WTC11 (cell line): ENCODE data around the gene KLC1. TPM values are rescaled to one million over a fixed set of nuclear protein-coding genes. Genes with fewer than 3 reads are reported as not detected.

Experiments used
- ATAC-seq: fragments of 200-7000 bp; cut with Tn5 transposase; 2 replicates; pipeline ENCODE4 v1.10.0; 2021; ENCODE audit warnings: mild to moderate bottlenecking, moderate library complexity
- CTCF ChIA-PET: fragments of 300-600 bp; sonication (Branson Sonifier 250); formaldehyde crosslinking; loops from one replicate; lab custom pipeline; 2021; ENCODE audit warnings: antibody characterized with exemption; lab: Charles Lee
- POLR2A ChIA-PET: fragments of 350-600 bp; sonication (Branson Sonifier 250); formaldehyde crosslinking; loops from one replicate; lab custom pipeline; 2021; ENCODE audit warnings: antibody characterized with exemption; lab: Charles Lee
- DNase-seq: peaks from one replicate; pipeline ENCODE4 v3.0.0; 2021; ENCODE audit warnings: low spot score
- H3K27ac Mint-ChIP-seq: 2 replicates; pipeline ENCODE4 v1.8.0; 2021; ENCODE audit warnings: mixed read lengths
- H3K27me3 Mint-ChIP-seq: 2 replicates; pipeline ENCODE4 v1.8.0; 2021; ENCODE audit warnings: low read depth, mild to moderate bottlenecking, moderate library complexity, mixed read lengths
- H3K36me3 Mint-ChIP-seq: 2 replicates; pipeline ENCODE4 v1.8.0; 2021; ENCODE audit warnings: mixed read lengths
- H3K4me1 Mint-ChIP-seq: 2 replicates; pipeline ENCODE4 v1.8.0; 2022; ENCODE audit warnings: mixed read lengths
- H3K4me3 Mint-ChIP-seq: 2 replicates; pipeline ENCODE4 v1.8.0; 2021; ENCODE audit warnings: mild to moderate bottlenecking, moderate library complexity, mixed read lengths
- H3K9me3 Mint-ChIP-seq: 2 replicates; pipeline ENCODE4 v1.8.0; 2021; ENCODE audit warnings: mixed read lengths
- CREM ChIP-seq: sonication (generic); formaldehyde crosslinking; IDR thresholded peaks from 2 replicates; pipeline ENCODE4 v1.8.1; 2022; ENCODE audit warnings: mild to moderate bottlenecking, missing genetic modification reagents, moderate library complexity
- FOXK1 ChIP-seq: sonication (generic); formaldehyde crosslinking; IDR thresholded peaks from 2 replicates; pipeline ENCODE4 v1.8.0; 2022; ENCODE audit warnings: mild to moderate bottlenecking, moderate library complexity, missing genetic modification reagents
- GTF2I ChIP-seq: fragments of 250-450 bp; sonication (Bioruptor Pico); conservative IDR thresholded peaks from 2 replicates; pipeline ENCODE4 v1.4.0; 2021; ENCODE audit warnings: mild to moderate bottlenecking
- IRF2 ChIP-seq: sonication (generic); formaldehyde crosslinking; IDR thresholded peaks from 2 replicates; pipeline ENCODE4 v1.8.0; 2022; ENCODE audit warnings: low read depth, missing genetic modification reagents, borderline replicate concordance
- NFATC4 ChIP-seq: fragments of 250-450 bp; sonication (Bioruptor Pico); IDR thresholded peaks from 2 replicates; pipeline ENCODE4 v1.9.0; 2021; ENCODE audit warnings: mild to moderate bottlenecking
- NR1H2 ChIP-seq: sonication (generic); formaldehyde crosslinking; IDR thresholded peaks from 2 replicates; pipeline ENCODE4 v1.9.0; 2021; ENCODE audit warnings: mild to moderate bottlenecking, moderate library complexity, missing genetic modification reagents
- RELA ChIP-seq: sonication (generic); formaldehyde crosslinking; IDR thresholded peaks from 2 replicates; pipeline ENCODE4 v1.8.1; 2022; ENCODE audit warnings: missing genetic modification reagents, mild to moderate bottlenecking, borderline replicate concordance
- SOX15 ChIP-seq: fragments of 250-450 bp; sonication (Bioruptor Pico); IDR thresholded peaks from 2 replicates; pipeline ENCODE4 v1.9.0; 2021; ENCODE audit warnings: mild to moderate bottlenecking
- TCF7 ChIP-seq: sonication (generic); formaldehyde crosslinking; IDR thresholded peaks from 2 replicates; pipeline ENCODE4 v1.8.0; 2022; ENCODE audit warnings: mild to moderate bottlenecking, low read depth, missing genetic modification reagents, moderate library complexity
- TEAD1 ChIP-seq: sonication (generic); formaldehyde crosslinking; IDR thresholded peaks from 2 replicates; pipeline ENCODE4 v1.8.0; 2022; ENCODE audit warnings: mild to moderate bottlenecking, missing genetic modification reagents
- TEAD4 ChIP-seq: sonication (generic); formaldehyde crosslinking; IDR thresholded peaks from 2 replicates; pipeline ENCODE4 v1.8.0; 2022; ENCODE audit warnings: mild to moderate bottlenecking, missing genetic modification reagents
- TP53 ChIP-seq: sonication (generic); formaldehyde crosslinking; IDR thresholded peaks from 2 replicates; pipeline ENCODE4 v1.8.1; 2023; ENCODE audit warnings: mild to moderate bottlenecking, missing genetic modification reagents
- ZNF232 ChIP-seq: sonication (generic); formaldehyde crosslinking; IDR thresholded peaks from 2 replicates; pipeline ENCODE4 v1.8.0; 2022; ENCODE audit warnings: mild to moderate bottlenecking, missing genetic modification reagents
- ZNF317 ChIP-seq: sonication (generic); formaldehyde crosslinking; IDR thresholded peaks from 2 replicates; pipeline ENCODE4 v1.8.1; 2023; ENCODE audit warnings: low read depth, mild to moderate bottlenecking, moderate library complexity, missing genetic modification reagents, borderline replicate concordance
- total RNA-seq: library from RNA; stranded (reverse); gene quantifications from 3 replicates; pipeline ENCODE4 v1.2.3, GENCODE V29; 2021
- TF ChIP-seq, protein P1 (sequence below): sonication (generic); formaldehyde crosslinking; IDR thresholded peaks from 2 replicates; pipeline ENCODE4 v1.8.1; 2023; ENCODE audit warnings: mild to moderate bottlenecking, missing genetic modification reagents, borderline replicate concordance
- TF ChIP-seq, protein P2 (sequence below): fragments of 250-450 bp; sonication (Bioruptor Pico); IDR thresholded peaks from 2 replicates; pipeline ENCODE4 v1.9.0; 2021; ENCODE audit warnings: mild to moderate bottlenecking
- TF ChIP-seq, protein P3 (sequence below): sonication (generic); formaldehyde crosslinking; IDR thresholded peaks from 2 replicates; pipeline ENCODE4 v1.8.0; 2023; ENCODE audit warnings: missing genetic modification reagents, mild to moderate bottlenecking, borderline replicate concordance
- TF ChIP-seq, protein P4 (sequence below): sonication (generic); formaldehyde crosslinking; IDR thresholded peaks from 2 replicates; pipeline ENCODE4 v1.8.1; 2023; ENCODE audit warnings: mild to moderate bottlenecking, moderate library complexity, missing genetic modification reagents
- TF ChIP-seq, protein P5 (sequence below): sonication (generic); formaldehyde crosslinking; IDR thresholded peaks from 2 replicates; pipeline ENCODE4 v1.8.1; 2022; ENCODE audit warnings: low read depth, mild to moderate bottlenecking, moderate library complexity, missing genetic modification reagents, borderline replicate concordance
- TF ChIP-seq, protein P6 (sequence below): fragments of 250-450 bp; sonication (Bioruptor Pico); IDR thresholded peaks from 2 replicates; pipeline ENCODE4 v1.9.0; 2021; ENCODE audit warnings: moderate library complexity, mild to moderate bottlenecking, inconsistent platforms, borderline replicate concordance

KLC1 gene
- total RNA-seq, 1 experiment from 2014 or later, result 171 TPM

DNA sequence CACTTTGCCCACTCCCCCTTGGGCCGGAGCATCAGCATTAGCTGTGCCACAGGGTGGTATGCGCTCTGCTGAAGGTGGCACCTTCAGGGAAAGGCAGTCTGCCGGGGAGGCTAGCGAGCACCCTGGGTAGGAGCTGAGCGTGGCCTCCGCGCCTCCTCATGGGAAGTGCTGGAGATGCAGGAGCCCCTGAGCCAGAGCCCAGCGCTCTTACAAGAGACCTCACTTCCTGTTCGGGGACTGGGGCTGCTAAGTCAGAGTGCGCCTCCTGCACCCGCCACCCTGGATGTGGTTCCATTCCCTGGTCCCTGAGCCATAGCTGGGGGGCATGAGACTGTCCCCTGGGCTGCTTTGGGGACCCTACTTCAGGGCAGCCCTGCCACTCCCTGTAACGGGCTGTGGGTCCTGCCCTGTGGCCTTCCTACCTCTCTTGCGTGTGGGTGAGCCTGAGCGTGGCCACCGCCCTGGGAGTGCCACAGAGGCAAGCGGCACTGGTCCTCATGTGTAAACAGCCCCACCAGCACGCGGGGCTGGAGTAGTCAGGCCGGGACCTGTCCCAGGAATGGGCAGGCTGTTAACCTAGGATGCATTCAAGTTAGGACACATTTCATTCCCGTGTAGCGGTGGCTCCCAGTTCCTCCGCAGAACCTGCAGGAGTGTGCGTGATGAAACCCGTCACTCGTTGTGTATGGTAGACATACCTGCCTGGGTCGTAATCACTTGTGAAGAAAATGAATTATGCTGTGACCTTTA is 46.9 kb upstream of the KLC1 start (continued):
- TF ChIP-seq, protein P1, sequence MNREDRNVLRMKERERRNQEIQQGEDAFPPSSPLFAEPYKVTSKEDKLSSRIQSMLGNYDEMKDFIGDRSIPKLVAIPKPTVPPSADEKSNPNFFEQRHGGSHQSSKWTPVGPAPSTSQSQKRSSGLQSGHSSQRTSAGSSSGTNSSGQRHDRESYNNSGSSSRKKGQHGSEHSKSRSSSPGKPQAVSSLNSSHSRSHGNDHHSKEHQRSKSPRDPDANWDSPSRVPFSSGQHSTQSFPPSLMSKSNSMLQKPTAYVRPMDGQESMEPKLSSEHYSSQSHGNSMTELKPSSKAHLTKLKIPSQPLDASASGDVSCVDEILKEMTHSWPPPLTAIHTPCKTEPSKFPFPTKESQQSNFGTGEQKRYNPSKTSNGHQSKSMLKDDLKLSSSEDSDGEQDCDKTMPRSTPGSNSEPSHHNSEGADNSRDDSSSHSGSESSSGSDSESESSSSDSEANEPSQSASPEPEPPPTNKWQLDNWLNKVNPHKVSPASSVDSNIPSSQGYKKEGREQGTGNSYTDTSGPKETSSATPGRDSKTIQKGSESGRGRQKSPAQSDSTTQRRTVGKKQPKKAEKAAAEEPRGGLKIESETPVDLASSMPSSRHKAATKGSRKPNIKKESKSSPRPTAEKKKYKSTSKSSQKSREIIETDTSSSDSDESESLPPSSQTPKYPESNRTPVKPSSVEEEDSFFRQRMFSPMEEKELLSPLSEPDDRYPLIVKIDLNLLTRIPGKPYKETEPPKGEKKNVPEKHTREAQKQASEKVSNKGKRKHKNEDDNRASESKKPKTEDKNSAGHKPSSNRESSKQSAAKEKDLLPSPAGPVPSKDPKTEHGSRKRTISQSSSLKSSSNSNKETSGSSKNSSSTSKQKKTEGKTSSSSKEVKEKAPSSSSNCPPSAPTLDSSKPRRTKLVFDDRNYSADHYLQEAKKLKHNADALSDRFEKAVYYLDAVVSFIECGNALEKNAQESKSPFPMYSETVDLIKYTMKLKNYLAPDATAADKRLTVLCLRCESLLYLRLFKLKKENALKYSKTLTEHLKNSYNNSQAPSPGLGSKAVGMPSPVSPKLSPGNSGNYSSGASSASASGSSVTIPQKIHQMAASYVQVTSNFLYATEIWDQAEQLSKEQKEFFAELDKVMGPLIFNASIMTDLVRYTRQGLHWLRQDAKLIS (CRISPR knock-in tag), result no peak
- no peak for TF ChIP-seq ZNF232 (CRISPR knock-in tag)
- no peak for TF ChIP-seq TEAD1 (CRISPR knock-in tag)
- TF ChIP-seq NFATC4 (CRISPR knock-in tag), result no peak
- no peak for TF ChIP-seq FOXK1 (CRISPR knock-in tag)
- TF ChIP-seq ZNF317 (CRISPR knock-in tag), result no peak
- TF ChIP-seq TP53 (CRISPR knock-in tag), result no peak
- no peak for TF ChIP-seq CREM
- TF ChIP-seq, protein P2, sequence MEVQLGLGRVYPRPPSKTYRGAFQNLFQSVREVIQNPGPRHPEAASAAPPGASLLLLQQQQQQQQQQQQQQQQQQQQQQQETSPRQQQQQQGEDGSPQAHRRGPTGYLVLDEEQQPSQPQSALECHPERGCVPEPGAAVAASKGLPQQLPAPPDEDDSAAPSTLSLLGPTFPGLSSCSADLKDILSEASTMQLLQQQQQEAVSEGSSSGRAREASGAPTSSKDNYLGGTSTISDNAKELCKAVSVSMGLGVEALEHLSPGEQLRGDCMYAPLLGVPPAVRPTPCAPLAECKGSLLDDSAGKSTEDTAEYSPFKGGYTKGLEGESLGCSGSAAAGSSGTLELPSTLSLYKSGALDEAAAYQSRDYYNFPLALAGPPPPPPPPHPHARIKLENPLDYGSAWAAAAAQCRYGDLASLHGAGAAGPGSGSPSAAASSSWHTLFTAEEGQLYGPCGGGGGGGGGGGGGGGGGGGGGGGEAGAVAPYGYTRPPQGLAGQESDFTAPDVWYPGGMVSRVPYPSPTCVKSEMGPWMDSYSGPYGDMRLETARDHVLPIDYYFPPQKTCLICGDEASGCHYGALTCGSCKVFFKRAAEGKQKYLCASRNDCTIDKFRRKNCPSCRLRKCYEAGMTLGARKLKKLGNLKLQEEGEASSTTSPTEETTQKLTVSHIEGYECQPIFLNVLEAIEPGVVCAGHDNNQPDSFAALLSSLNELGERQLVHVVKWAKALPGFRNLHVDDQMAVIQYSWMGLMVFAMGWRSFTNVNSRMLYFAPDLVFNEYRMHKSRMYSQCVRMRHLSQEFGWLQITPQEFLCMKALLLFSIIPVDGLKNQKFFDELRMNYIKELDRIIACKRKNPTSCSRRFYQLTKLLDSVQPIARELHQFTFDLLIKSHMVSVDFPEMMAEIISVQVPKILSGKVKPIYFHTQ, result no peak
- TF ChIP-seq, protein P3, sequence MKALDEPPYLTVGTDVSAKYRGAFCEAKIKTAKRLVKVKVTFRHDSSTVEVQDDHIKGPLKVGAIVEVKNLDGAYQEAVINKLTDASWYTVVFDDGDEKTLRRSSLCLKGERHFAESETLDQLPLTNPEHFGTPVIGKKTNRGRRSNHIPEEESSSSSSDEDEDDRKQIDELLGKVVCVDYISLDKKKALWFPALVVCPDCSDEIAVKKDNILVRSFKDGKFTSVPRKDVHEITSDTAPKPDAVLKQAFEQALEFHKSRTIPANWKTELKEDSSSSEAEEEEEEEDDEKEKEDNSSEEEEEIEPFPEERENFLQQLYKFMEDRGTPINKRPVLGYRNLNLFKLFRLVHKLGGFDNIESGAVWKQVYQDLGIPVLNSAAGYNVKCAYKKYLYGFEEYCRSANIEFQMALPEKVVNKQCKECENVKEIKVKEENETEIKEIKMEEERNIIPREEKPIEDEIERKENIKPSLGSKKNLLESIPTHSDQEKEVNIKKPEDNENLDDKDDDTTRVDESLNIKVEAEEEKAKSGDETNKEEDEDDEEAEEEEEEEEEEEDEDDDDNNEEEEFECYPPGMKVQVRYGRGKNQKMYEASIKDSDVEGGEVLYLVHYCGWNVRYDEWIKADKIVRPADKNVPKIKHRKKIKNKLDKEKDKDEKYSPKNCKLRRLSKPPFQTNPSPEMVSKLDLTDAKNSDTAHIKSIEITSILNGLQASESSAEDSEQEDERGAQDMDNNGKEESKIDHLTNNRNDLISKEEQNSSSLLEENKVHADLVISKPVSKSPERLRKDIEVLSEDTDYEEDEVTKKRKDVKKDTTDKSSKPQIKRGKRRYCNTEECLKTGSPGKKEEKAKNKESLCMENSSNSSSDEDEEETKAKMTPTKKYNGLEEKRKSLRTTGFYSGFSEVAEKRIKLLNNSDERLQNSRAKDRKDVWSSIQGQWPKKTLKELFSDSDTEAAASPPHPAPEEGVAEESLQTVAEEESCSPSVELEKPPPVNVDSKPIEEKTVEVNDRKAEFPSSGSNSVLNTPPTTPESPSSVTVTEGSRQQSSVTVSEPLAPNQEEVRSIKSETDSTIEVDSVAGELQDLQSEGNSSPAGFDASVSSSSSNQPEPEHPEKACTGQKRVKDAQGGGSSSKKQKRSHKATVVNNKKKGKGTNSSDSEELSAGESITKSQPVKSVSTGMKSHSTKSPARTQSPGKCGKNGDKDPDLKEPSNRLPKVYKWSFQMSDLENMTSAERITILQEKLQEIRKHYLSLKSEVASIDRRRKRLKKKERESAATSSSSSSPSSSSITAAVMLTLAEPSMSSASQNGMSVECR (CRISPR knock-in tag), result no peak
- TF ChIP-seq TEAD4, result no peak
- TF ChIP-seq, all 79 proteins: peak for 0

DNA sequence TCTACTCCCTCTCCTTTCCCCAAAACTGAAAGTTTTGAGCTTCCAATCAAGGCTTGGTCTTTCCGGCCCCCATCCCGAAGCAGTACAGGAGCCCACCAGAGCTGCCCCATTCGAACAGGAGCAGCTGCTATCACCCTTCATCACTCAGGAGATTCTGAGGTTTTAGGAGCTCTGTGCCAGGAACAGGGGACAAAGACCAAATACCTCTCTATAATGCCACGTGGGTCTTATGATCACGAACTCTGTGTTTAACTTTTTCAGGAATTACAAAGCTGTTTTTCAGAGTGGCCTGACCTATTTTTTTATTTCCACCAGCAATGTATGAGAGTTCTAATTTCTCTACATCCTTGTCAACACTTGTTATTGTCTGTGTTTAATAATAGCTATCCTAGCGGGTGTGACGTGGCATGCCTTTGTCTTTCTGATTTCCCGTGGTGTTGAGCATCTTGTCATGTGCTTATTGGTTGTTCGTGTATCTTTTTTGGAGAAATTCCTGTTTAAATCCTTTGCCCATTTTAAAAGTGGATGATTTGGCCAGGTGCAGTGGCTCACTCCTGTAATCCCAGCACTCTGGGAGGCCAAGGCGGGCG is 44.6 kb upstream of the KLC1 start:
- Mint-ChIP-seq H3K9me3 (peaks cover 3% of the 10 kb centered on the region), H3K27ac (peak overlapping the region; percentile 67)
- TF ChIP-seq IRF2, result no peak
- no peak for TF ChIP-seq RELA (CRISPR knock-in tag)
- TF ChIP-seq, protein P4, sequence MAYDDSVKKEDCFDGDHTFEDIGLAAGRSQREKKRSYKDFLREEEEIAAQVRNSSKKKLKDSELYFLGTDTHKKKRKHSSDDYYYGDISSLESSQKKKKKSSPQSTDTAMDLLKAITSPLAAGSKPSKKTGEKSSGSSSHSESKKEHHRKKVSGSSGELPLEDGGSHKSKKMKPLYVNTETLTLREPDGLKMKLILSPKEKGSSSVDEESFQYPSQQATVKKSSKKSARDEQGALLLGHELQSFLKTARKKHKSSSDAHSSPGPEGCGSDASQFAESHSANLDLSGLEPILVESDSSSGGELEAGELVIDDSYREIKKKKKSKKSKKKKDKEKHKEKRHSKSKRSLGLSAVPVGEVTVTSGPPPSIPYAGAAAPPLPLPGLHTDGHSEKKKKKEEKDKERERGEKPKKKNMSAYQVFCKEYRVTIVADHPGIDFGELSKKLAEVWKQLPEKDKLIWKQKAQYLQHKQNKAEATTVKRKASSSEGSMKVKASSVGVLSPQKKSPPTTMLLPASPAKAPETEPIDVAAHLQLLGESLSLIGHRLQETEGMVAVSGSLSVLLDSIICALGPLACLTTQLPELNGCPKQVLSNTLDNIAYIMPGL (CRISPR knock-in tag), result no peak
- TF ChIP-seq, protein P5, sequence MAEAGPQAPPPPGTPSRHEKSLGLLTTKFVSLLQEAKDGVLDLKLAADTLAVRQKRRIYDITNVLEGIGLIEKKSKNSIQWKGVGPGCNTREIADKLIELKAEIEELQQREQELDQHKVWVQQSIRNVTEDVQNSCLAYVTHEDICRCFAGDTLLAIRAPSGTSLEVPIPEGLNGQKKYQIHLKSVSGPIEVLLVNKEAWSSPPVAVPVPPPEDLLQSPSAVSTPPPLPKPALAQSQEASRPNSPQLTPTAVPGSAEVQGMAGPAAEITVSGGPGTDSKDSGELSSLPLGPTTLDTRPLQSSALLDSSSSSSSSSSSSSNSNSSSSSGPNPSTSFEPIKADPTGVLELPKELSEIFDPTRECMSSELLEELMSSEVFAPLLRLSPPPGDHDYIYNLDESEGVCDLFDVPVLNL (CRISPR knock-in tag), result no peak
- TF ChIP-seq, protein P6, sequence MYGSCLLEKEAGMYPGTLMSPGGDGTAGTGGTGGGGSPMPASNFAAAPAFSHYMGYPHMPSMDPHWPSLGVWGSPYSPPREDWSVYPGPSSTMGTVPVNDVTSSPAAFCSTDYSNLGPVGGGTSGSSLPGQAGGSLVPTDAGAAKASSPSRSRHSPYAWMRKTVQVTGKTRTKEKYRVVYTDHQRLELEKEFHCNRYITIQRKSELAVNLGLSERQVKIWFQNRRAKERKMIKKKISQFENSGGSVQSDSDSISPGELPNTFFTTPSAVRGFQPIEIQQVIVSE (CRISPR knock-in tag), result no peak
- no peak for TF ChIP-seq TEAD4
- no peak for TF ChIP-seq ZNF232 (CRISPR knock-in tag)
- no peak for TF ChIP-seq SOX15 (CRISPR knock-in tag)
- TF ChIP-seq TCF7 (CRISPR knock-in tag), result no peak
- TF ChIP-seq GTF2I, result no peak
- no peak for TF ChIP-seq TP53 (CRISPR knock-in tag)
- TF ChIP-seq NR1H2 (CRISPR knock-in tag), result no peak
- no peak for TF ChIP-seq NFATC4 (CRISPR knock-in tag)
- TF ChIP-seq, all 79 proteins: peak for 0
- Mint-ChIP-seq H3K4me3 (no peak overlapping the region), H3K4me1 (no peaks in the 10 kb centered on the region), H3K36me3 (peaks cover 26% of the 10 kb centered on the region), H3K27me3 (no peaks in the 10 kb centered on the region)
- POLR2A ChIA-PET, result no interaction called here
- CTCF ChIA-PET, result interaction anchor here (1.7 kb wide), 1 partner anchor 66 kb away, joined by 3 read pairs; no protein-coding TSS in a partner anchor
- no peak for DNase-seq
- no peak for ATAC-seq
